Muscle of back (tissue), 11 donors: Measurements from ENCODE around the gene PASD1. TPM values are rescaled to one million over a fixed set of nuclear protein-coding genes. Genes with fewer than 3 reads are reported as not detected.
"Not testable (repeated sequence)": the region's sequence is repeated elsewhere in the genome, so short reads cannot be mapped to it uniquely, and the experiment has no call there.

Experiments
- DNase-seq, 3 donors: peaks; one replicate each; pipeline versions ENCODE4 v3.0.0 to v3.0.0-alpha.2; 2013
- polyA plus RNA-seq, 10 donors: library from polyadenylated mRNA; unstranded; fragments of 120-200 nt; gene quantifications; one replicate each; pipeline ENCODE4 v1.2.1, GENCODE V29; 2013; ENCODE audit not compliant: insufficient read length in 10 of 10

Gene PASD1
- polyA plus RNA-seq, 10 donors: 0.04 to 0.12 (median 0.07) TPM; not detected in 6

DNA sequence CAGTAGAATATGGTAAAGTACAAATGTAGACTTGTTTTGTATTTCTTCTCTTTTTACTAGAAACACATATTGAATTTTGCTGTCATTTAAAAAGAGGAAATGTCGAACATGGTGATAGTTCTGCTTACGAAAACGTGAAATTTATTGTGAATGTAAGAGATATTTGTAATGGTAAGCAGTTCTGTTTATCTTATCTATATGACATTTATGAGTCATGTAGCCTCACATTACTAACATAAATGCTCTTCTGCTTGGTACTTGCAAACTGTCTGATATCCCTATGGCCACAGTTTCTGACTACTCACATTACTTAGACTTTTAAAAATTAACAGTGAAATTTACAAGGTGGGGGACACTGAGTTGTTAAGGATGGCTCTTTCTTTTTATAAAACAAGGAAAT lies 57.9 kb downstream of the PASD1 start:
- DNase-seq: no peak

DNA sequence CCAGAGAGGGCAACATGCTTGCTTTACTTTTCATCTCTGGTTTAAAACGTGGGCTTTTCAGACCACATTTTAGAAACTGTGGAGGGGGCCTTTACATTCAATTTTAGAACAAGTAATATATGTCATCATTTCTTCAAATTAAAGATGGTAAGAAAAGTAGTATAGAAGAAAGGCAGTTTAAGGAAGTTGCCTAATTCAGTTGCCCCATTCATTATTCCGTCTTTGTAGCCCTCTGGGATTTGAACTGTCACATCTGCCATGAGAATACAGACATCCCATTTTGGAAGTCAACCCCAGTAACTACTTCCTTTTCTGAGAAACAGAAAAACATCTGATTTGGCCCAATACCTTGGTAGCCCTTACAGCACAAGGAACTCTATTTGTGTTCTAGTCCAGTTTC lies 61.2 kb downstream of the PASD1 start:
- DNase-seq: no peak

- no peak for DNase-seq
Observed at GRCh38 chrX:151631822-151632221, 68.3 kb downstream of the PASD1 start.

DNA sequence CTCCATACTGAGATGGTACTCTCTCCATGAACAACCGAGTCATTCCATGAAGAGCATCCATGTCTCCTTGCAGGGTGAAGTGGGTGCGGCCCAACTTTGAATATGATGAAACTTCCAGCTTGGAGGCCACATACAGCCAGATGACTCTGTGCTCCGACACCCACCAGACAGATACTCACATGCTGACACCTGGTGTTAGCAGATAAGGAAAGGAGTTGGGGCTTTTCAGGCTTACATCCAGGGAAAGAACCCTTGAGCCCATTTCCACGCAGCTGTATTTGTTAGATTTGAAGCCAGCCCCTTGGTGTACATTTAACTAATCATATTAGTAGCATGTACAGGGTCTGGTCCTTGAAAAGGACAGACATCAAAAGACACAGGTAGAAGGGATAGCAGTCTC lies 69.7 kb downstream of the PASD1 start:
- DNase-seq: no peak

- DNase-seq: no peak
Observed at GRCh38 chrX:151634937-151635336, 71.5 kb downstream of the PASD1 start.

GRCh38 chrX:151641564-151641963 lies 78.1 kb downstream of the PASD1 start:
- no peak for DNase-seq

DNA sequence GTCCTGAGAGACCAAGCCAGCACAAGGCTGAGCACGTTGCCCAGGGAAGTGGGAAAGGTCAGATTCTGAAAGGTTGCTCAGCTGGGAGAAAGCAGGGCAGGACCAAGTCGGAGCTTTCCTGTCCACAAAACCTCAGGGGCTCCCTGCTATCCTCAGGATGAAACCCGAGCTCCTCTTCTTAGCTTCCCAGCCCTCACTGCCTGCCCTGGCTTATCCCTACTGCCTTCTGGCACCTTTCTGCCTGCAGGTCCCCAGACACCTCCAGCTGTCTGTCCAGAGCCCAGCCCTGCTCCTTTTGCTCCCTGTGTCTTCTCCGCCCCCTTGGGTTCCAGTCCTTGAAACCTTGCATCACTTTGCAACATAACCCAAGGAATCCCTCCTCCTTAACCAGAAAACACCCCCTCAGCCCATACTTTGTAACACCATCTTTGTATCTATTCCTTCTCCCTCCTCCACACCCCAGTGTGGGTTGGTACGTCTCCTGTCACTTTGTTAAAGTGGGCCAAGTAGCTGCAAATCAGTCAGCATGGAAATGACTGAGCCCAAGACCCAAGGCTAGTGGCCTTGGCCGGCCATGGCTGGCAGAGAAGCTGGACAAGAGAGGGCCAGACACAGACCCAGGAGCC lies 111.8 kb downstream of the PASD1 start:
- no peak for DNase-seq

- DNase-seq: no peak
Observed at GRCh38 chrX:151676196-151676595, 112.7 kb downstream of the PASD1 start.

DNA sequence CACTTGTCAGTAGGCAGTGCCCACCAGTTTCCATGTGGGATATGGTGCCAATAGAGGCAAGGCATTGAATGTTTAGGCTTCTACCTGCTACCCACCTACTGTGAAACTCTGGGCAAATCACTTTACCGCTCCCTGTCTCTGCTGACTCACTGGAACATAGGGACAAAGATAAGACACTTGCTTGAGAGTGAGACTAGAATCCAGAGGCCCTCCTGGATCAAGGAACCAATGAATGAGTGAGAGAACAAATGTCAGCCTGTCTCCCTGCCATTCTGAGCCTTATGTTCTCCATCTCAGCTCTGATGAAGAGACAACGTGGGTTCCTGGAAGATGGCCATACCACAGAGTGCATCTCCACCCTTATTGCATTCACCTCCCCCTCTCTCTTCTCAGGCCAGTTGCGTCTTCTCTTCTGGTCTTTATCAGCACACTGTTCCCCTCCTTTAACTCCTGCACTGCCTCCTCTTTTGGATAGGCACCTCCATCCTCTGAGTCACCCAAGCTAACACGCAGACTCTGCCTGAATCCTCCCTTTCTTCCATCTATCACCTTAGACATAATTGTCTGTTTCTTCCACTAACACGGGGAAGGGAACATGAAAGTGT lies 116.4 kb downstream of the PASD1 start:
- no peak for DNase-seq

- DNase-seq: no peak
Observed at GRCh38 chrX:151680805-151681204, 117.3 kb downstream of the PASD1 start.

DNA sequence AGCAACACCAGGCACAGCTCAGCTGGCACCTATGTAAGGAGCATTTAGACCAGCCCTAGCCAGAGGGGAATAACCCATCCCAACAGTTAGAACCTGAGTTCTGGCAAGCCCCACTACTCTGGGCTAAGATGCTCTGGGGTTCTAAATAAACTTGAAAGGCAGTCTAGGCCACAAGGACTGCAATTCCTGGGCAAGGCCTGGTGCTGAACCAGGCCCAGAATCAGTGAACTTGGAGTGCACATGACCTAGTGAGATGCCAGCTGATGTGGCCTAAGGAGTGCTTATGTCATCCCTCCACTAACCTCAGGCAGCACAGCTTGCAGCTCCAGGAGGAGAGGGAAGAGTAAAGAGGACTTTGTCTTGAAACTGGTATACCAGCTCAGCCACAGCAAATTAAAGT lies 124.2 kb downstream of the PASD1 start:
- no peak for DNase-seq

- no peak for DNase-seq
Observed at GRCh38 chrX:151688695-151689094, 125.2 kb downstream of the PASD1 start.

DNA sequence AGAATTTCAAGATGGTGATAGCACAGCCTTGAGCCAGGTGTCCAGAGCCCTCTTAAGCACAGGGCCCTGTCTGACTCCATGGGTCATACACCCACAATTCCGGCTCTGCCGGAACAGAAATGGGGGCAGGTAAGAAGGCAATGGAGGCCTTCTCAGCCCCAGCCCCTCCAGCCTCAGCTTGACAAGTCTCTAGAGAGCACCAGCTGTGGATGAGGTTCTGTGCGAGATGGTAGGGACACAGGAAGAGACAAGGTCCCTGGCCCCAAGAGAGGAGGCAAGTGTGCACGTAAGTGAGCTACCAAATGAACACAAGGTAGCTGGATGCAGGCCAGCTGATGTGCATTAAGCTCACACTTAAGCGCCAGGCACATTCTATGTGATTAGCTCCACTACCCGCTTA lies 129.3 kb downstream of the PASD1 start:
- no peak for DNase-seq

DNA sequence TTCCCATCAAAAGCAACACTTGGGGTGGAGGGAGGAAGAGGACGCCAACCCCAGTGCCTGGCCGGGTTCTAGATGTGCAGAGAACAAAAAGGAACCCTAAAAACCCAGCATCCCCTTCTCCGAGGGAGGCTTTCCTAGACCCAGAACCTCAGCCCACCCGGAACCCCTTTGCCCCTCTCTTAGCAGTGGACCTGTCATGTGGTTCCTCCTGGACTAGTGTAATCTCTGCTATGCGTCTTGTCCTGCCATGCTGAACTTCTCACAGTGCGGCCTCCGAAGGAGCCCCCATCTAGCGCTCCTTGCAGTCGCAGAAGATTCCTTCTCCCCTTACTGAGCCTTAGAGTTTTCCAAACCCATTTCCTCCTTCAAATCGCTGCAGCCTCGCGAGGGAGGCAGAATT lies 130.6 kb downstream of the PASD1 start:
- DNase-seq: no peak

- DNase-seq: peak in 2 of 3 donors; percentile 69 to 81
Observed at GRCh38 chrX:151694661-151695582, 131.4 kb downstream of the PASD1 start, which contains the start of gene PRRG3. PRRG3 (plus strand) TSS chrX:151695458; CDS start chrX:151698815, 3,357 bp downstream.

GRCh38 chrX:151695583-151696340 lies 132.3 kb downstream of the PASD1 start:
- peak in 2 of 3 donors; percentile 53 to 74 for DNase-seq

DNA sequence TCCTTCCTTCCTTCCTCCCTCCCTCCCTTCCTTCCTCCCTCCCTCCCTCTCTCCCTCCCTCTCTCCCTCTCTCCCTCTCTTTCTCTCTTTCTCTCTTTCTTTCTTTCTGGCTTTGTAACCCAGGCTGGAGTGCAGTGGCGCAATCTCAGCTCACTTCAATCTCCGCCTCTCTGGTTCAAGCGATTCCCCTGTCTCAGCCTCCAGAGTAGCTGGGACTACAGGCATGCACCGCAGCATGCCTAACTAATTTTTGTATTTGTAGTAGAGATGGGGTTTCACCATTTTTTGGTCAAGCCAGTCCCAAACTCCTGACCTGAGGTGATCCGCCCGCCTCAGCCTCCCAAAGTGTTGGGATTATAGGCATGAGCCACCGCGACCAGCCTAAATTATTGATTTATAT lies 133.6 kb downstream of the PASD1 start:
- not testable (repeated sequence) for DNase-seq

DNA sequence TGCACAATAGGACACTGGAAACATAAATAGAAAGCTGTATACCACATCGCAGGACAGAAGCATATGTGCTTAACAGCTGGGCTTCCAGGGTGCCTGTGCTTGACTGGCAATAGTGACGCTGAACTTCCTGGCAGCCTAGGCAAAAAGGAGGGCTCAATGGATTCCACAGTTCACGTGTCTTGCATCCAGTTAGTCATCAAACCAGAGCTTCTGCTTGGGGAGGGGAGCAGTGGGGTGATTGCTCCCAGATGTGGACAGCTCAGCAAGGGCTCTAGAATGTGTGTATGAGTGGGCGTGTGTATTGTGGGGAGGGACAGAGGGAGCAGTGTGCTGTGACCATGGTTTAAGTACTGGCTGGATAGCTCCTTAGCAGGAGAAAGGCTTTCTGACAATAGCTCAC lies 134.0 kb downstream of the PASD1 start:
- DNase-seq: peak; percentile 84 to 90 (median 85)

- no peak for DNase-seq
Observed at GRCh38 chrX:151698485-151698884, 135.0 kb downstream of the PASD1 start.

GRCh38 chrX:151699746-151700145 lies 136.3 kb downstream of the PASD1 start:
- no peak for DNase-seq

DNA sequence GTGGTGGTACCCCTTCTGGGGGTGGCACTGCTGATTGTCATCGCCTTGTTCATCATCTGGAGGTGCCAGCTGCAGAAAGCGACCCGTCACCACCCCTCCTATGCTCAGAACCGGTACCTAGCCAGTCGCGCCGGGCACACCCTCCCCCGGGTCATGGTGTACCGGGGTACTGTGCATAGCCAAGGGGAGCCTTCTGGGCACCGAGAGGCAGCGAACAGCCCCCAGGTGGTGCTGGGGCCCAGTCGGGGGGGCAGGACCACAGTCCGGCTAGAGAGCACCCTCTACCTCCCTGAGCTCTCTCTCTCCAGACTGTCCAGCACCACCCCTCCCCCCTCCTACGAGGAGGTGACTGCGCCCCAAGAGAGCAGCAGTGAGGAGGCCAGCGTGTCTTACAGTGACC lies 137.1 kb downstream of the PASD1 start:
- DNase-seq: no peak

DNA sequence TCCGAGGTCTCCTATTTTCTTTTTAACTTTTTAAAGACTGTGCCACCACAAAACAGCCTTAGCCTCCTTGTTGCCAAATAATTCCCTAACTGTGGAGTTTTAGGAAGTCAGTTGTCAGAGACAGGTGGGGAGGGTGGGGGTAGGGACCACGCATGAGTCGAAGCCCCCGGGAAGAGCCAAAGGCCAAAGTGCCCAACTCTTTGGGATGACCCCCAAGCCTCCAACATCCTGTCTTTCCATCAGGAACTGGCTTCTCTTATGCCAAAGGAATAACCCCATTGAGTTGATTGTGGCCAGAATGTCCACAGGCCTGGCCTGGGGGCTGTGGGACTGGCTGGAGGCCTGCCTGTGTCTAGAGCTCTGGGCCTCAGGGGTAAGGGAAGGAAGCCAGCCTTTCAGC lies 137.6 kb downstream of the PASD1 start:
- no peak for DNase-seq
